Measurements from ENCODE around the gene DRGX.

DRGX gene

DNA sequence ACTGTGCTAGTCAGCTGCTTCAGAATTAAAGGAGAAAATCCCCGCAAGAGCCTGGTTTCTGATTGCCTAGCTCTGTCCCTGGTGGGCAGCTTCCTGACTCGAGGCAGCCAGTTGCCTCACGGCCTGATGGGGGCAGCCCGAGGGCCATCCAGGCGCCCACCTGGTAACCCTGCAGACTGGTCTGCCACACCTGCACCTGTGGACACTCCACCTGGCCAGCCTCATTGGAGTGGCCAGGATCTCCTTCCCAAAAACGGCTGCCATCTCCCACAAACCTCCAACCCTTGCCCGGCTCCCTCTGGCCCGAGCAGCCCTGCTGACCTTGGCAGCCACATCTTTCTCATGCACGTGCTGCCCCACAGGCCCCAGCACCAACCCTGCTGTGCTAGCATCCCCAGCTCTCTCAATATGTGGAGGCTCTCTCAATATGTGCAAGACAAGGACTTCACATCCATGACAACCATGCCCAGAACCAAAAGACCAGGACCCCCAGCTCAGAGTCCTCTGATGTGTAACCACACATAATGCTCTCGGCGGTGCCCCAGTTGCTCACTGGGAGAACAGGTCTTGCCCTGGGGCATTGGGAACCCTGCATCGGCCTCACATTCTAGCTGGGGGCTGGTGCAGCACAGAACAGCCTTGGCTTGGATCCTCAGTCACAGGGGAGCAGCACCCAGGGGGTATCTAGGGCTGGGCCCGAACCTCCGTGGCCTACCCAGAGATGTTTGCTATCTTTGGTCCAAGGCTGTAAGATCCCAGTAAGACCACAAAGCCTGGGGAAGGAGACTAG, 14.6 kb downstream of the DRGX start:
- no peak for FAIRE-seq

DNA sequence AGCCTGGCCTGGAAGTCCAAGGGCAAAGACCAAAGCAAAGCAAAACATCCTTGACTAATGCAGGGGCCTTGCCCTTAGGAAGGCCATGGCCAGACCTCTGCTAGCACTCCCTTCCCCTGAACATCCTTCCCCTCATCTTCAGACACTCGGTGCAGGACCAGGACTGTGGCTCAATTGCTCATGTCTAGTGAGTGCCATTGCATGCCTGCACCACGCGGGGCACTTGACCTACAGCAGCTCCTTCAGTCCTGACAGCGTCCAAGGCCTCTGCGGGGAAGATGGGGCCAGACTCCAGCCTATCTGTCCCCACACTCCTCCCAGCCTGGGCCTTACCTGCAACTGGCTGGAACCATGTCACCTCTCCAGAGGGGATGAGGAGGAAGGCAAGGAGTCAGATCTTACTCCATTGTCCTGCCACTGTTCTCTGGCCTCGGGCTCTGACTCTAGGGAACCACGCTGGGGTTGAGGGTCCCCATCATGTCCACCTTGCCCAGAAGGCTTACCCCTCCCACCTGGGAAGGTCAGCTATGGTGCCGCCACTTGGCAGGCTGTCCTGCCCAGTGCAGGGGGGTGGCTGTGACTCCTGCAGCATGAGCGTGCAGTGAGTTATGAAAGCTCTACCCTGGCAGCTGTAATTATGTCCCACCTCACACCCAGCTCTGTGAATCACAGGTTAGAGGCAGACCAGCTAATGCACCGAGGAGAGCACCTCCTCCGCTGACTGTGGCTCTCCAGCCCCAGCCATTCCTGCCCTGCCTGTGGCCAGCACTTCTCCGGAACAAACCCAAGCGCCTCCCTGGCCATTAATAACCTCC, 16.1 kb downstream of the DRGX start:
- FAIRE-seq, result no peak

DNA sequence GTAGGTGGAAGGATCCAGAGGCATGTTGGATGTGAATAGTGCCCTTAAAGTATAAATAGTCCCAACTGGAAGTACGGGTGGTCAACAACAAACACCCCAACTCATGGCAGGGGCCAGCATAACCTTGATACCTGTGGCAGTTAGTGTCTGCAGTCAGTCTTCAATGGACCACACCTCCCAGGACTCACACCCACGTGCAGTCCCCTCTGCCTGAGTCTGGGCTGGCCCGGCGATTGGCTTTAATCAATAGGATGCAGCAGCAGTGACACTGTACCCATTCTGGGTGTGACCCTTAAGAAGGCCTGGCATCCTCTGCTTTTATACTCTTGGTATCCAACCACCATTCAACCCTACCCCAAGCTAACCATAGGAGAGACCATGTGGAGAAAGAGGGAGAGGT, 18.6 kb downstream of the DRGX start:
- no peak for FAIRE-seq

DNA sequence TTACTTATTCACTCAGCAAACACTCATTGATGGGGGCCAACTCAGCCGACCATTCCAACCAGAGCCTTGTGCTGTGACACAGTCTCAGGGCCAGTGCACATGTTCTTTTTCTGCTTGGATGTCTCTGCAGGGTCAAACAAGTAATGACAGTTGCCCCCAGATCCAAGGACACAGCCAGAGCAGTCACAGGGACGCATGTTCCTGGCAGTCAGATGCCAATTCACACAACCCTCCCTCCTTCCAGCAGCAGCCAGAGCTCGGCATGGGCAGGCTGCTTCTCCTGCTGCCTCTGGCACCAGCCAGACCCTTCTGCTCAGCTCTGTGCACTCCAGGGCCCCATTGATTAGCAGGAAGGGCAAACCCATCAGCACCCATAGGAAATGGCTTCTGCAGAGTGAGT, 20.3 kb downstream of the DRGX start:
- FAIRE-seq, result no peak

DNA sequence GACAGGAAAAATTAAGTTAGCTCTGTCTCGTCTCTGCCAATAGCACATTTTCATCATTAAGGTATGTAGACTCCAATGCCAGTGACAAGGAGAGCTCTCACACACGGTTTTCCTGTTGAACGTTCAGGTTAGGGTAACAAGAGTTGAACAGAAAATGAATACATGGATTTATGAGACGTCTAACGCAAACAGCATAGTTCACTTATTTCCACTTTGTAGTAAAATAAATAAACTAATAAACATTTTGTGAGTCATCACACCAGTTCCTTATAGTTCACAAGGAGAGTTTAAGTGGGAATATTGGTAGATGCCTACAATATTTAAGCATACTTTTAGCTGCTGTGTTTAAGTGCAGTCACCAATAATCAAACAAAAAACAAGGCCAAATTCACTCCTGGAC, 21.1 kb downstream of the DRGX start:
- no peak for FAIRE-seq

DNA sequence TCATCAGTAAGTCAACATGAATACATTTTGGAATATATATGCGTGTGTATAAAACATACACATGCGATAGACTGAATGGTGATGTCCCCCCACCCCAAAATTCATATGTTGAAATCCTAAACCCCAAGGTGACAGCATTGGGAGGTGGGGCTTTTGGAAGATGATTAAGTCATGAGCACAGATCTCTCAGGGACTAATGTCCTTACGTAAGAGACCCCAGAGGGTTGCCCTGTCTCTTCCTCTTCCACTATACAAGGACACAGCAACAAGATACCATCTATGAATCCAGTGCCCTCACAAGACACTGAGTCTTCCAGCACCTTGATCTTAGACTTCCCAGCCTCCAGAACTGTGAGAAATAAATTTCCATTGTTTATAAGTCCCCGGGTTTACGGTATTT, 22.5 kb downstream of the DRGX start:
- no peak for FAIRE-seq

DNA sequence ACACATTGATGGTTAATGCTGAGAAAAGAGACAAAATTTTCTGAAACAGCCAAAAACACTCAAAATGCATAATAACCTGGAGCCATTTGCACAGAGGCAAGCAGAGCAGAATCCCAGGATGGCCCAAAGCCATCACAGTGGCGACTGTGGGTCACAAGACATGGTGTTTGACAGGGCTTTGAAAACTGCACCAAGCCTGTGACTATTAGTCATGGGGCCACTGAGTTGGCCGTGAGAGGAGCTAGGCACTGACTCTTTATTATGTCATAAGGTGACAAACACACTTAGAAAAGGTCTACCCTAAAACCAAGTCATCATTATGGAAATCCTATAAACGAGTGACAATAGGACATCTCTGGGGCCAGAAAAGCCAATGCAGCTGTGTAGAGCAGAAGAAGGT, 23.9 kb downstream of the DRGX start:
- no peak for FAIRE-seq

DNA sequence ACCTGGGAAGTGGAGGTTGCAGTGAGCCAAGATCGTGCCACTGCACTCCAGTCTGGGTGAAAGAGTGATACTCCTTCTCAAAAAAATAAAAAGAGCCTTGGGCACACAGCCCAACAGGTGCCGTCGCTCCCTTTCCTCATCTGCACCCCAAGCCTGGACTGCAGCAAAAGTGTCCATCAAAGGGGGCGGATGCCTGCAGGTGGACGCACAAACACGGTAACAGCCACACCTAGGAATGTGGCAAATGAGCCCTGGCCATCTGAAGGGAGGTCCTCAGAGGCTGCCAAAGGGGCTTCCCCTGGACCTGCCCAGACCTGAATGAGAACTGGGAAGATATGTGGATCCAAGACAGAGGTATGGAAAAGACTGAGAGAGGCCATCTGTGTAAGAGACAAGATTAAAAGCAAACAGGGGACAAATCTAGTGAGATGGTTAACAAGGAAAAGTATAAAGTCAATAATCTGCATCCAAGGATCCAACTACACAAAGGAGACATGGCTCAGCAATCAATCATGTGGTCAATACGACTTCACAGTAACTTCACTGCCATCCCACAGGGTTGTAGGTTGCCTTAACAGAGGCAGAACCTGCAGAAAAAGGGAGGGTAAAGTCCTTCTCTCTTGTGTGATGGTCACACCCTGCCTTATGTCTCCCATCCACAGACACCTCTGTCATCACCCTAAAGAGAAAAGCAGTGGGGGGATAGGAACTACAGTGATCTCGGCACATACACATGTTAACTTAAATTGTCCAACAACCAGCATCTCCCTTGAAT, 25.4 kb downstream of the DRGX start:
- no peak for FAIRE-seq

DNA sequence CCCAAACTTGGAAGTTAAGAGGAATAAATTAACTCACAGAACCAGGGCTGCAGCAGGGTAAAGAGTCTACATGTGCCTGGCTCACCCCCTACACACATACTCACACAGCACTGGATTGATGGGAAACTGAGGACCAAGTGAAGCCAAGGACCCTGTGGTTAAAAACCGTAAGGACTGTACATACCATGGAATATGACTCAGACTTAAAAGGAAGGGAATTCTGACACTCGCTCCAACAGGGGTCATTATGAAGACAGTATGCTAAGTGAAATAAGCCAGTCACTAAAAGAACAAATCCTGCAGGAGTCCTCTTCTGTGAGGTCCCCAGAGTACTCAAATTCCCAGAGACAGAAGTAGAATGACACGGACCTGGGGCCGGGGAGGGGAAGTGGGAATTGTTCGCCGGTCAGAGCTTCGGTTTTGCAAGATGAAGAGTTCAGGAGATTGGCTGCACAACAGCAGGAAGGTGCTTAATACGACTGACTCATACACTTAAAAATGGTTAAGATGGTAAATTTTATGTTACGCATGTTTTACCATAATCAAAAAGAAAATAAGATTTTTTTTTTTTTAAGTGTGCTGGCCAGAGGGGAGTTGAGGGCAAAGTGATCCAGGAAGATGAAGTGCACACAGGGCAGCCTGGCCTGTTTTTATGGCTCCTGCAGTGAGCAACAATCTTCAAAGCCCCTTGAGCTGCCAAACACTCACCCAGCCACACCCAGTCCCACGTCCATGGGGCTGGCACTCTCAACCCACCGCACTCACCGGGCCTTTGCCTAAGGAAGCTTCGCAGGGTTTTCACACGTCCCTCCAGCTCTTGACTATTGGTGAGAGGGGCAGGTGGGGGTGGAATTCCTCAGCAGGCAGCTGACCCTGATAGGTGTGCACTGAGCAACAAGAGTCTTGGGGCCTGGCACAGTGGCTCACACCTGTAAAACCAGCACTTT, 26.4 kb downstream of the DRGX start:
- no peak for FAIRE-seq

DNA sequence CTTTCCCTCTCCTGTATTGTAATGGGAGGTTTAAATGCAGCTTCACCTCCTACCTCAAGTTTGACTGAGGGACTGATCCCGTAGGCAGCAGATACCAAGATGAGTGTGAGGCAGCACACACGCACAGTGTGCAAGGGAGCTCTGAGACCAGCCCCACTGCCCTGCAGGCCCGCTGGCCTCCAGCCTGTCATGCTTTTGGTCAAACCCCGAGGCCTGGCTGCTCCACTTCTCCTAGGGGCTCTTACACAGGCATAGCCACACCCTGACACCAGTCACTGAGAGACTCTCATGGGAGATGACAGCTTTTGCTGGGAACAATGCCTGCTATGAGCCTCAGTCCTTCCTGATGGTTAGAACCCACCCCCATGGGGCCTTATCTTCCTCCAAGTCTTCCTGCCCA, 27.6 kb downstream of the DRGX start:
- no peak for FAIRE-seq

DNA sequence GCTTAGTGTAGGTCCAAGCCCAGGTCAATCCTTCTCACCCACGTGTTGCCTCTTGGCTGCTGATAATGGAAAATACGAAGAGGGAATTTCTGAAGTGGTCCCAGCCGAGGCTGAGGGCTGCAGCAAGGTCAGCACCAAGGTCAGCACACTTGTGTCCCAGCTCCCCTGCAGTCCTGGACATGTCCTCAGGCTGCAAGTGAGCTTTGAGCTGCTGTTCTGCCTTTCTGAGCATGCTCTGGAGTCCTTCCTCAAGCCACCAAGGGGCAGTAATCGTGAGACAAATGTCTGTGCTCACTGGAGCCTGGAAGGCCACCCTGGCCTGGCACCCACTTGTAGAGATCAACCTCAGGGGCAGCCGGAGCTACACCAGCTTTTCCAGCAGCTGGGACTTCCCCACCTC, 28.3 kb downstream of the DRGX start:
- no peak for FAIRE-seq

DNA sequence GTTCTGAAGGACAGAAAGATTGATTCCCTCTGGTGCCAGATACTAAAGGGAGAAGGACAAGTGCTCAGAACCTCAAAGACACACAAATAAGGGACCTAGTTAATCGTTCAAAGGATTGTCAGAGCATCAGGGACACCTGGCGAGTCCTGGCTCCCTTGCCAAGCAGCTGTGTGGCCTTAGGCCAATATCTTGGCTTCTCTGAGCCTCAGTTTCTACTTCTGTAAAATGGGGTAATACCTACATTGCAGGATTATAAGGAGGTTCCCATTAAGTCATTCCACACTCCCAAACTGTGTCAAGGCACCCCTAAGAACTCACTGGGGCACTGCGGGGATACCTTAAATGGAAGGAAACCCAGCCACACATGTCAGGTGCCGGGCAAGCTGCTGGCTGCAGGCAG, 29.4 kb downstream of the DRGX start:
- FAIRE-seq, result no peak

DNA sequence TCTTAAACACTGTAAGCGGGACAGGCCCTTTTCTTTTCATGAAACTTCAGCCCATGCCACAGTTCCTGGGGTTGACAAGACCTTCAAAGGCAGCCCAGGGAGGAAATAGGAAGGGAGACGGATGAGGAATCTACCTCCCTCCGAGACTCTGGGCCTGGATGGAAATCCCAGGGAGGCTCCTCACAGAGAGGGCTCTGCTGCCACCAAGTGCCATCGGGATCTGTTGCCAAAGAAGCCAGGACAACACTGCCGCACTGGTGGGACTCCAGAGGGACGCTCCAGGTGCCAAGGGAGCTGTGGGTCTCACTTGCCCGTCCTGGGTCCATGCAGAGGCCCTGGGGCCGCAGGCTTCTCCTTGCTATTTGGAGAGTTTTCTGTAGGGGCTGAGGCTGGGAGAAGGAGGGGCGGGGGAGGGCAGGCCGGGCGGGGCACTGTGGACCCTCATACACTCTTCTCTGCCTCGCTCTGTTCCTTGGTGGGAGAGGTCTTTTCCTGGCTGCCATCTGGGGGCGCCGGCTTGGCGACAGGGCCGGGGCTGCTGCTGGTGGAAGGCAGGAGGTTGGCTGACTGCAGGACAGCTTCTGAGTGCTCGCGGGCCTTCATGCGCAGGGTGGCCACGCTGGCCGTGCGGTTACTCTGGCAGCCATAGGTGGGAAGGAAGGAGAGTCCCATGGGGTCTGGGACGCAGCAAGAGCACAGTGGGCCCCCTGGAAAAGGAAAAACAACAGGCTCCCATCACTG, 30.0 kb downstream of the DRGX start:
- FAIRE-seq, result no peak

DNA sequence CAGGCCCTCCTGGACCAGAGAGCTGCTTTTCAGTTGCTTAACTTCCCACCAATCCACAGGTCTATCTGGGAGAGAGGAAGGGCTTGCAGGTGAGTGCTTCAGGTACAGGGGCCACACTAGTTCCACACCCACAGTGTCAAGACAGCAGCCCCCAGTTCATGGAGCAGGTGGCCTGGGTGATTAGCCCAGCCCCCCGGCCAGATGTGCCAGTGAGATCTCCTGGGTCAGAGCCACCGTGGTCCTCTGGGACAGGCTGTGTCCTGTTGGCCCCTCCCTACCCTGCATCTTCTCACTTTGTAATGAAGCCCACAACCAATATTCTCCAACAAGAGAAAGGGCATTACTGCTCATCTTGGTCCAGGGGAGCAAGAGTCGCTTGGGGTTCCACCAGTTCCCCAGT, 30.6 kb downstream of the DRGX start:
- FAIRE-seq, result no peak

DNA sequence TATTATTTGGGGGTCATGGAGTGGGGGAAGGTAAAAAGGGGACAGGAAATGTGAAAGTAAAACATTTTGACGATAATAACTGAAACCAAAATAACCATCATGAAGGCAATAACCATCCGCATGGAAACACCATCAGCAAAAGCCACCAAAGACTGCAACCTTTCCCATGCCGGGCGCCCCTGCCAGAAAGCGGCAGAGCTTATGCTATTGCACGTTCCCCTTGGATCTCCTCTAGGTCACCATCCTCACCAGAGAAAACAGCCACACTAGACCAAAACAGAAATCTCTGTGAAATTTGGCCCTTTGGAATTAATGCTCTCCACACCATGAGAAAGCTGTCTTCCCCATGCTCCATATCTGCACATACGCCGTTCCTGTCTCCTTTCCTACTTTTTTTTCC, 31.1 kb downstream of the DRGX start:
- no peak for FAIRE-seq

DNA sequence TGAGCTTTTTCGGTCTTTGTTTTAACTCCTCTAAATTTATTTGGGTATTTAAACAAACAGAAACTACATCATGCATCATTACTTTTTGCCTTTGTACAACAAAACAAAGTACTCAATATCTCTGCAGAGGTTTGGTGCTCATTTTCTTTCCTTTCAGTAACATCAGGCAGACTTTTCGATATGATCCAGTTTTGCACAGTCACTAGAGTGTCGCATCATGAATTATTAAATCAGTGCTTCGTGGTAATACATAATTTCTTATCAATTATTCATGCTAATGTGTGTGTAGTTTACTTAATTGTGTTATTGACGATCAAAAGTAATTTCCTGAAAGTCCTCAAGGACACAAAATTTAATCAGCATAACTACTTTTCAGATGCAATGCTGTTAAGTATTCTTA, 31.8 kb downstream of the DRGX start:
- FAIRE-seq, result no peak

DNA sequence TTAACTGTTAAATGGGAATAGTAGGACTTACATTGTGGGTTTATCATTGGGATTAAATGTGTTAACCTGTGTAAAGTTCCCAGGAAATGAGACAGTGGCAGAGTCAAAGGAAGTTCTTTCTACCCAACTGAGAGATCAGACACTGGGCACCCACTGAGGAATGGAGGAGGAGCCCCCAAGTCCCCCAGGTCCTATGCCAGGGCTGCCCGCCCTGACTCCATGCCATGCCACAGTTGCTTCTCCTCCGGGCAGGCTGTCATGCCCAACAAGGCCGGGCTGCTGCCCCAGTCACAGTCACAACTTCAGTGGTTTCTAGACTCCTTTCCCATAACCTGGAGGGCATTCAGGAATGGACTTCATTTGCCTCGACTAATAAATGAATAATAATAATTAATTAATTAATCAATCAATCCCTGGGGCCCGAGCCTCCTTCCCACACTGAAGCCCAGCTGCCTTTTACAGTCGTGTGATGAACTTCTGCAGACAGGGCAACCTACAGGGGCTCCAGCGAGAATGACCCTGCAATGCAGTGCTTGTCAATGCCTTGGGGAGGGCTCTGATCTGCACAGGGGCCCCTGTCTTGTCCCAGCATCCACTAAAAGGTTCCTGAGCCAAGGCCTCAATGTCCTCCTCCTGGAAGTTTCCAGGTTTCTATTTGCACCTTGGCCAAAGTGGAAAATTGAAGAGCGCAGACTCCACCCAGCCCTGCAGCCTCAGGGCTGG, 32.4 kb downstream of the DRGX start:
- no peak for FAIRE-seq

DNA sequence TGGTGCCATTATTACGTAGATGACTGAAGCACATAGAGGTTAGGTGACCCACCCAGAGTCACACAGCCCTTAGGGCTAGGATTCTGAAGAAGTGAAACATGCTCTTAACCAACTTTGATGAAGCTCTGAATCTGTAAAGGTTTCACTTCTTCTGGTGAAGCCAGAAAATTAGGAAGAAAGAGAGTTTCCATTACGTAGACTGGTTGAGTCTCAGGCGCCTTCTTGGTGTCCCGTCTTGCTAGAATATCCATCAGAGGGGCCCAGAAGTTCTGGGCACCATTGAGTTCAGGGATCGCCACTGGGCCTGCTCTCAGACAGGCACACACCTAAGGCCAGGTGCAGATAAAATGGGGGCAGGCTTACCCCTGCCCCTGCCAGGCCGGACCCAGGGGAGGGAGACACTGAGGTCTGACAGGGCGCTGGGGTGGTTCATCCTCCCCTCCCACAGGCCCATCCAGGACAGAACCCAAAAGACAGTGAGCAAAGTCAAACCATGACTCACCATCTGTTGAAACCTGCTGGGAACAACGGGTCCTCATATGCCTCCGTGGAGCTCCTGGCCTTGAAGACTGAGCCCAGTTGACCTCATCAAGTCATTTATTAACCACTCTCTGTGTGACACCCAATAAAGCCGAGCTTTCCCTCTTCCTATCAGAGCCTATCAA, 33.2 kb downstream of the DRGX start:
- FAIRE-seq, result no peak

DNA sequence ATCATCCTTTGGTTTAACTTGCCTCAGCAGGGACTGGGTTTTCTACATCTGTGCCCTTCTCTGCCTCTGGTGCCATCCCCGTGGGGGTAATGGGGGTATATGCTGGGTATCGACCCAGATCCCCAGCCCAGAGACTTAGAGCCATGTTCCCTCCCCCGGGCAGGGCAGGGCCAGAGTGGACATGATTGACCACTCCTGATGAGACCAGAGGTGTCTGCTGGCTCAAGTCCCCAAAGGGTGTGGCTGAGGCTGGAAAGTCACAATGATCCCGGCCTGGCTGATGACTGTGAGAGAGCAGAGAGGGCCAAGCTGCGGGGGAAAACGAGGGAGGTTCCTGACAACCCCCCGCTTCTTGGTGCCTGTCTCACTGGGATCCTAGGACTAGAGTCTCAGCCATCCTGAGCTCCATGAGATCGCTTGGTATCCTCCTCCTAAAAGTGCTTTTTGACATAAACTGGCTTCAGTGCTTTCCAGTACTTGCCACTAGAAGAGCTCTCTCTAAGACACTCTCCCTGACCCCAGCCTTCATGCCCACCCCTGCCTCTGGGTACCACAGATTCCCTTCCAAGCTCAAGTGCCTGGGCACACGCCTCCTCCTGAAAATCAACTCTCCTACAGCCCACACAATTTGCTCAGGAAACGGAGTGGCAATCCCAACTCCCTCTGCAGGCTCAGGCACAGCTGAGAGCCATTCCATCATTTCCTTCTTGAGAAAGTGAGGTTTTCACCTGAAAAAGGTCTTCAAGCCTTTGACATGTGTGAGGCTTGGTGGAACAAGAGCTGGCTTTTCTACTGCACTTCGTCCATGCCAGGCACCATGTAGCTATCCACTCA, 33.9 kb downstream of the DRGX start:
- no peak for FAIRE-seq

DNA sequence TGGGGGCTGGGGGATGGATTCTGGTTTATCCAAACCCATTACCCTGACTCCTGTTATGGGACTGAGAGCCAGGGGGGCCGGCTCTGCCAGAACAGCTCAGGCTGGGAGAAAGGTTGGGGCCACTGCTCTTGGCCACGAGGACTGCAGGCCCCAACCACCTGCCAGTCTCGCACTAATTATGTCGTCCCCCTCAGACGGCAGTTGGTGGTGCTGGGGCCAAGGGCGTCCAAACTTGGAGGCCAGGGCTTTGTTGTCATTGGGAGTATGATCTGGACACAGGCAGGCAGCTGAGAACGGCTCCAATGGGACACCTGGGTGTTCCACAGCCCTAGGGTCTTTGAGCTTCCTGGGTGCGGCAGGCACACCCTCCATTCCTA, 34.7 kb downstream of the DRGX start:
- no peak for FAIRE-seq
